HepG2 (cell line): ENCODE data around the gene FOXK2. TPM values are rescaled to one million over a fixed set of nuclear protein-coding genes. Genes with fewer than 3 reads are reported as not detected.
A peak's percentile ranks its signal among the peaks of the same experiment; 100 is the strongest.

ENCODE experiments used
- ADNP ChIP-seq: sonication (generic); formaldehyde crosslinking; IDR thresholded peaks from 2 replicates; pipeline ENCODE4 v1.4.0; 2020; ENCODE audit warnings: missing genetic modification reagents
- GLI4 ChIP-seq: sonication (generic); formaldehyde crosslinking; IDR thresholded peaks from 2 replicates; pipeline ENCODE4 v1.5.1; 2020; ENCODE audit warnings: missing genetic modification reagents, mild to moderate bottlenecking, moderate library complexity, borderline replicate concordance
- HNRNPL ChIP-seq: fragments of 200-400 bp; formaldehyde crosslinking; IDR thresholded peaks from 2 replicates; pipeline ENCODE4 v1.6.1; 2017; ENCODE audit warnings: mild to moderate bottlenecking, low read depth, low read length
- KDM3A ChIP-seq: IDR thresholded peaks from 2 replicates; pipeline ENCODE4 v1.6.1; 2018; ENCODE audit warnings: low read depth, missing compliant biosample characterization
- SOX6 ChIP-seq, 2 experiments: fragments of 450-650 bp in 1 of 2; sonication (generic) in 1 of 2; formaldehyde crosslinking in 1 of 2; IDR thresholded peaks; 2 replicates each; pipeline versions ENCODE4 v1.4.0 to v1.6.1; 2017 to 2020; ENCODE audit warnings: antibody characterized with exemption in 1 of 2, mild to moderate bottlenecking in 1 of 2, missing genetic modification reagents in 1 of 2
- TBX3 ChIP-seq: fragments of 450-650 bp; IDR thresholded peaks from 2 replicates; pipeline ENCODE4 v1.6.1; 2017; ENCODE audit warnings: antibody characterized with exemption, mild to moderate bottlenecking, inconsistent platforms, borderline replicate concordance
- TEAD3 ChIP-seq: optimal IDR thresholded peaks from 2 replicates; pipeline ENCODE3; 2016; ENCODE audit warnings: borderline replicate concordance
- ZBTB38 ChIP-seq: sonication (generic); formaldehyde crosslinking; IDR thresholded peaks from 2 replicates; pipeline ENCODE4 v1.5.1; 2020; ENCODE audit warnings: mild to moderate bottlenecking, missing genetic modification reagents
- ZFP90 ChIP-seq: sonication (generic); formaldehyde crosslinking; IDR thresholded peaks from 2 replicates; pipeline ENCODE4 v1.8.0; 2022; ENCODE audit warnings: missing genetic modification reagents, mild to moderate bottlenecking, inconsistent platforms, borderline replicate concordance
- polyA plus RNA-seq, 8 experiments: library from polyadenylated mRNA; depleted of rRNA in 3 of 8; stranded (reverse) in 7 of 8; unstranded in 1 of 8; fragments of >200 nt; fragmentation: Illumina TruSeq in 4 of 8; extraction: Trizol in 4 of 8; gene quantifications; 2 replicates each; pipeline versions ENCODE4 v1.2.1 to v1.2.3, GENCODE V29; 2011 to 2016; ENCODE audit warnings: low read depth in 4 of 8, missing spikeins in 1 of 8, mixed read lengths in 1 of 8; ENCODE audit not compliant: insufficient read depth in 1 of 8
- total RNA-seq, 5 experiments: library from RNA; depleted of rRNA; stranded (reverse); fragments of >200 nt; fragmentation: Illumina TruSeq; extraction: Trizol; gene quantifications; 2 replicates each; pipeline ENCODE4 v1.2.3, GENCODE V29; 2016; ENCODE audit warnings: low read depth in 1 of 5
- TF ChIP-seq, protein P1 (sequence below): sonication (generic); formaldehyde crosslinking; IDR thresholded peaks from 2 replicates; pipeline ENCODE4 v1.4.0; 2020; ENCODE audit warnings: mild to moderate bottlenecking, missing genetic modification reagents
- TF ChIP-seq, protein P2 (sequence below): sonication (generic); formaldehyde crosslinking; IDR thresholded peaks from 2 replicates; pipeline ENCODE4 v1.8.0; 2022; ENCODE audit warnings: missing genetic modification reagents, mild to moderate bottlenecking, moderate library complexity, borderline replicate concordance
- TF ChIP-seq, protein P3 (sequence below): sonication (generic); formaldehyde crosslinking; IDR thresholded peaks from 2 replicates; pipeline ENCODE4 v1.4.0; 2020; ENCODE audit warnings: missing genetic modification reagents, low read depth, mild to moderate bottlenecking, borderline replicate concordance
- TF ChIP-seq, protein P4 (sequence below): sonication (generic); formaldehyde crosslinking; IDR thresholded peaks from 2 replicates; pipeline ENCODE4 v1.5.1; 2020; ENCODE audit warnings: mild to moderate bottlenecking, missing genetic modification reagents, moderate library complexity

FOXK2 gene
- total and polyA plus RNA-seq, 2 of the 13 experiments (the other 11 are each of a cell fraction or from before 2014, with no cell fraction given), result 67.1 to 67.2 TPM

DNA sequence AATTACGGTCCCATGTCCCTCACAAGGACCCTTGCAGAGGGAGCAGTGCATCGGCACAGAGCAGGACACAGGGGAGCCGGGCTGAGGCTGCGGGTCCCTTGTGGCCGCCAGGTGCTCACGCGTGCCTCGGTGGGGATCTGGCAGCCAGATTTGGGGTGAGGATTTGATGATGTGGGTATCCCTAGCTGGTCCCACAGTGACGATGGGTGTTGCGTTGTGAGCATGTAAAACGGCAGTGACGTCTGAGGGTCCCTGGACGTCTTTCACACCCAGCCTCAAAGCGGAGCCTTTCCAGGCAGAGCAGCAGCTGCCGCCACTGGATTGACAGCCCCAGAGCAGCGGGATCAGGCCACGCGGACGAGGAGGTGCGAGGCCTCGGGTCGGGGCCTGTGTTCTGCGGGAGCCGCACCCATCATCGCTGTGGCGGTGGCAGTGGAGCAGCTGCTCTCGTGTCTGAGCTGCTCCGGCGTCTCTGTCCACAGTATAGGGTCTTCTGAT lies 74.1 kb downstream of the FOXK2 start (continued):
- TF ChIP-seq, protein P1, sequence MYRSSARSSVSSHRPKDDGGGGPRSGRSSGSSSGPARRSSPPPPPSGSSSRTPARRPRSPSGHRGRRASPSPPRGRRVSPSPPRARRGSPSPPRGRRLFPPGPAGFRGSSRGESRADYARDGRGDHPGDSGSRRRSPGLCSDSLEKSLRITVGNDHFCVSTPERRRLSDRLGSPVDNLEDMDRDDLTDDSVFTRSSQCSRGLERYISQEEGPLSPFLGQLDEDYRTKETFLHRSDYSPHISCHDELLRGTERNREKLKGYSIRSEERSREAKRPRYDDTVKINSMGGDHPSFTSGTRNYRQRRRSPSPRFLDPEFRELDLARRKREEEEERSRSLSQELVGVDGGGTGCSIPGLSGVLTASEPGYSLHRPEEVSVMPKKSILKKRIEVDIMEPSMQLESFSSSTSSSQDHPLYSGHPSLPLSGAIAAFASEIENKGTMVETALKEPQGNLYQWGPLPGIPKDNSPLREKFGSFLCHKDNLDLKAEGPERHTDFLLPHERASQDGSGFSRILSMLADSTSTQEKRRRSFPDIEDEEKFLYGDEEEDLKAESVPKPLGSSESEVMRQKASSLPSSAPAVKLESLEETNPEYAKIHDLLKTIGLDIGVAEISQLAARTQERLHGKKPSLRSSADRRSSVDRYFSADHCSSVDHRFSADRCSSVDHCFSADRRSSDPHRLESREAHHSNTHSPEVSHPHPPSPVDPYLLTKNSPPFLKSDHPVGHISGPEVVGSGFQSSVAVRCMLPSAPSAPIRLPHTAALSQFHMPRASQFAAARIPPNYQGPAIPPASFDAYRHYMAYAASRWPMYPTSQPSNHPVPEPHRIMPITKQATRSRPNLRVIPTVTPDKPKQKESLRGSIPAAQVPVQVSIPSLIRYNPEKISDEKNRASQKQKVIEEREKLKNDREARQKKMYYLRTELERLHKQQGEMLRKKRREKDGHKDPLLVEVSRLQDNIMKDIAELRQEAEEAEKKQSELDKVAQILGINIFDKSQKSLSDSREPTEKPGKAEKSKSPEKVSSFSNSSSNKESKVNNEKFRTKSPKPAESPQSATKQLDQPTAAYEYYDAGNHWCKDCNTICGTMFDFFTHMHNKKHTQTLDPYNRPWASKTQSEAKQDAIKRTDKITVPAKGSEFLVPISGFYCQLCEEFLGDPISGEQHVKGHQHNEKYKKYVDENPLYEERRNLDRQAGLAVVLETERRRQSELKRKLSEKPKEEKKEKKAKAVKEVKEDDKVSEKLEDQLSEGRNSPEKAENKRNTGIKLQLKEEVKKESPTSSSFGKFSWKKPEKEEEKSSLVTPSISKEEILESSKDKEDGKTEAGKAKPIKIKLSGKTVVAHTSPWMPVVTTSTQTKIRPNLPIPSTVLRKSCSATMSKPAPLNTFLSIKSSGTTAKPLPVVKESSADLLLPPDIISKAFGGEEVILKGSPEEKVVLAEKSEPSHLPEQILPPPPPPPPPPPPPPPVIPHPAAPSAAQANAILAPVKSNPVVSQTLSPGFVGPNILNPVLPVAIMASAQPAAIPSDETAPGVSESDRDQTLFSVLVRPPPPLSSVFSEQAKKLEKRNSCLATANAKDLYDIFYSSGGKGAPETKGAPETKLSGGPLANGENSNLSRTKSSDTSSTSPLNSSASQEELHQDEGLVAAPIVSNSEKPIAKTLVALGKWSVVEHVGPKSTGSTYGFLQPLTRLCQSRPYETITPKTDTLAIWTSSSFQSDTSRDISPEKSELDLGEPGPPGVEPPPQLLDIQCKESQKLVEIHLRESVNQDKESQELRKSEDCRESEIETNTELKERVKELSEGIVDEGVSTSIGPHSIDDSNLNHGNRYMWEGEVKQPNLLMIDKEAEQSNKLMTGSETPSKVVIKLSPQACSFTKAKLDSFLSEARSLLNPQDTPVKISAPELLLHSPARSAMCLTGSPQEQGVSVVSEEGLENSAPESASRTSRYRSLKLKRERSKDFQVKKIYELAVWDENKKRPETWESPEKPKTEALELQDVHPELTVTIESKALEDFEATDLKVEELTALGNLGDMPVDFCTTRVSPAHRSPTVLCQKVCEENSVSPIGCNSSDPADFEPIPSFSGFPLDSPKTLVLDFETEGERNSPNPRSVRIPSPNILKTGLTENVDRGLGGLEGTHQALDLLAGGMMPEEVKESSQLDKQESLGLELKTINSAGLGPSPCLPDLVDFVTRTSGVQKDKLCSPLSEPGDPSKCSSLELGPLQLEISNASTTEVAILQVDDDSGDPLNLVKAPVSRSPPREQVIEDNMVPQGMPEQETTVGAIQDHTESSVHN (CRISPR knock-in tag), result 0 out of 2 replicates have a peak, but pooled peaks have one; percentile 20
- TF ChIP-seq ZFP90 (CRISPR knock-in tag), result no peak
- TF ChIP-seq, protein P2, sequence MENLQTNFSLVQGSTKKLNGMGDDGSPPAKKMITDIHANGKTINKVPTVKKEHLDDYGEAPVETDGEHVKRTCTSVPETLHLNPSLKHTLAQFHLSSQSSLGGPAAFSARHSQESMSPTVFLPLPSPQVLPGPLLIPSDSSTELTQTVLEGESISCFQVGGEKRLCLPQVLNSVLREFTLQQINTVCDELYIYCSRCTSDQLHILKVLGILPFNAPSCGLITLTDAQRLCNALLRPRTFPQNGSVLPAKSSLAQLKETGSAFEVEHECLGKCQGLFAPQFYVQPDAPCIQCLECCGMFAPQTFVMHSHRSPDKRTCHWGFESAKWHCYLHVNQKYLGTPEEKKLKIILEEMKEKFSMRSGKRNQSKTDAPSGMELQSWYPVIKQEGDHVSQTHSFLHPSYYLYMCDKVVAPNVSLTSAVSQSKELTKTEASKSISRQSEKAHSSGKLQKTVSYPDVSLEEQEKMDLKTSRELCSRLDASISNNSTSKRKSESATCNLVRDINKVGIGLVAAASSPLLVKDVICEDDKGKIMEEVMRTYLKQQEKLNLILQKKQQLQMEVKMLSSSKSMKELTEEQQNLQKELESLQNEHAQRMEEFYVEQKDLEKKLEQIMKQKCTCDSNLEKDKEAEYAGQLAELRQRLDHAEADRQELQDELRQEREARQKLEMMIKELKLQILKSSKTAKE (CRISPR knock-in tag), result no peak
- TF ChIP-seq SOX6 (IDR thresholded peaks at IDR 0.05), result no peak
- no peak for TF ChIP-seq SOX6 (CRISPR knock-in tag; IDR thresholded peaks at IDR 0.05)
- no peak for TF ChIP-seq HNRNPL
- no peak for TF ChIP-seq TEAD3 (CRISPR knock-in tag)
- TF ChIP-seq, protein P3, sequence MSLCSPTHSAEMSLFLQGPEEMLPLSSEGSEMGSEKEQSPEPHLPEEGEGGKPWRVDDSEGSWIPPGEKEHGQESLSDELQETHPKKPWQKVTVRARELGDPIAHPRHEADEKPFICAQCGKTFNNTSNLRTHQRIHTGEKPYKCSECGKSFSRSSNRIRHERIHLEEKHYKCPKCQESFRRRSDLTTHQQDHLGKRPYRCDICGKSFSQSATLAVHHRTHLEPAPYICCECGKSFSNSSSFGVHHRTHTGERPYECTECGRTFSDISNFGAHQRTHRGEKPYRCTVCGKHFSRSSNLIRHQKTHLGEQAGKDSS (CRISPR knock-in tag), result 0 out of 2 replicates have a peak, but pooled peaks have one; percentile 22
- peak; percentile 74; the same call in 1 of the 2 replicates for TF ChIP-seq ZBTB38 (CRISPR knock-in tag)
- no peak for TF ChIP-seq KDM3A (CRISPR knock-in tag)
- TF ChIP-seq TBX3, result 0 out of 2 replicates have a peak, but pooled peaks have one; percentile 5
- TF ChIP-seq, protein P4, sequence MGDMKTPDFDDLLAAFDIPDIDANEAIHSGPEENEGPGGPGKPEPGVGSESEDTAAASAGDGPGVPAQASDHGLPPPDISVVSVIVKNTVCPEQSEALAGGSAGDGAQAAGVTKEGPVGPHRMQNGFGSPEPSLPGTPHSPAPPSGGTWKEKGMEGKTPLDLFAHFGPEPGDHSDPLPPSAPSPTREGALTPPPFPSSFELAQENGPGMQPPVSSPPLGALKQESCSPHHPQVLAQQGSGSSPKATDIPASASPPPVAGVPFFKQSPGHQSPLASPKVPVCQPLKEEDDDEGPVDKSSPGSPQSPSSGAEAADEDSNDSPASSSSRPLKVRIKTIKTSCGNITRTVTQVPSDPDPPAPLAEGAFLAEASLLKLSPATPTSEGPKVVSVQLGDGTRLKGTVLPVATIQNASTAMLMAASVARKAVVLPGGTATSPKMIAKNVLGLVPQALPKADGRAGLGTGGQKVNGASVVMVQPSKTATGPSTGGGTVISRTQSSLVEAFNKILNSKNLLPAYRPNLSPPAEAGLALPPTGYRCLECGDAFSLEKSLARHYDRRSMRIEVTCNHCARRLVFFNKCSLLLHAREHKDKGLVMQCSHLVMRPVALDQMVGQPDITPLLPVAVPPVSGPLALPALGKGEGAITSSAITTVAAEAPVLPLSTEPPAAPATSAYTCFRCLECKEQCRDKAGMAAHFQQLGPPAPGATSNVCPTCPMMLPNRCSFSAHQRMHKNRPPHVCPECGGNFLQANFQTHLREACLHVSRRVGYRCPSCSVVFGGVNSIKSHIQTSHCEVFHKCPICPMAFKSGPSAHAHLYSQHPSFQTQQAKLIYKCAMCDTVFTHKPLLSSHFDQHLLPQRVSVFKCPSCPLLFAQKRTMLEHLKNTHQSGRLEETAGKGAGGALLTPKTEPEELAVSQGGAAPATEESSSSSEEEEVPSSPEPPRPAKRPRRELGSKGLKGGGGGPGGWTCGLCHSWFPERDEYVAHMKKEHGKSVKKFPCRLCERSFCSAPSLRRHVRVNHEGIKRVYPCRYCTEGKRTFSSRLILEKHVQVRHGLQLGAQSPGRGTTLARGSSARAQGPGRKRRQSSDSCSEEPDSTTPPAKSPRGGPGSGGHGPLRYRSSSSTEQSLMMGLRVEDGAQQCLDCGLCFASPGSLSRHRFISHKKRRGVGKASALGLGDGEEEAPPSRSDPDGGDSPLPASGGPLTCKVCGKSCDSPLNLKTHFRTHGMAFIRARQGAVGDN (CRISPR knock-in tag), result peak; percentile 52
- TF ChIP-seq GLI4 (CRISPR knock-in tag), result no peak
- no peak for TF ChIP-seq ADNP (CRISPR knock-in tag)
